NCI-H2227 treated with DMSO at 0.1 percent for 48 hours (cell line): ENCODE results near the gene CTNNA1.
"Not testable (repeated sequence)": the region's sequence is repeated elsewhere in the genome, so short reads cannot be mapped to it uniquely, and the experiment has no call there.

Source experiments
- DNase-seq: peaks from one replicate; lab custom pipeline; 2025; lab: John Stamatoyannopoulos, UW

Gene CTNNA1

DNA sequence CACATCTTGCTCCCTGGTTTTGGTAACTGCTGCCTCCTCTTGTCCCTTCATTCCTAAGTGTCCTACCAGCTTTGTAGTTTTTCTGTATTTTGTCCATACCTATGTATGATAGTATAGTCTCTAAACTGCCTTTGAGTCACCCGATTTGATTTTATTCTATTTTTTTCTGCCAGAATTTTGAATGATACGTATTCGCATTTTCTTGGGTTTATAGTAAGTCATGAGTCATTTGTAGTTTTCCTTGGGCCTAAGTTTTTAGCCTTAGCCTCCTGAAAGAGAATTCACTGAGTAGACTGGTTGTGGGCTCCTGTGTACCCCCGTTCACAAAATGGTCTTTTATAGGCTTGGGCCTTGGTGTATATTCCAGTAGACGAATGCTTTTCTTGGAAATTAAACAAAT is 62.3 kb downstream of the CTNNA1 start:
- no peak for DNase-seq

DNA sequence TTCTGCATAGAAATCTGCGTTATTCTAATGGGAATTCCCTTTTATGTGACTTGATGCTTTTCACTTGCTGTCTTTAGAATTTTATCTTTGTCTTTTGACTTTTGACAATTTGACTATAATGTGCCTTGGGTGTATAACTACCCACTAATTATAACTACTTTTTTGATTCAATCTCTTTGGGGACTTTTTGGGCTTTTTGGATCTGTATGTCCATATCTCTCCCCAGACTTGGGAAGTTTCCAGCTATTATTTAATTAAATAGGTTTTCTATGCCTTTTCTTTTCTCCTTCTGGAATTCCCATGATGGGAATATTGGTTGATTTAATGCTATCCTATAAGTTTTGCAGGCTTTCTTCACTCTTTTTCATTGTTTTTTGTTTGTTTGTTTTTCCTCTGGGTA is 64.0 kb downstream of the CTNNA1 start:
- DNase-seq = no peak

DNA sequence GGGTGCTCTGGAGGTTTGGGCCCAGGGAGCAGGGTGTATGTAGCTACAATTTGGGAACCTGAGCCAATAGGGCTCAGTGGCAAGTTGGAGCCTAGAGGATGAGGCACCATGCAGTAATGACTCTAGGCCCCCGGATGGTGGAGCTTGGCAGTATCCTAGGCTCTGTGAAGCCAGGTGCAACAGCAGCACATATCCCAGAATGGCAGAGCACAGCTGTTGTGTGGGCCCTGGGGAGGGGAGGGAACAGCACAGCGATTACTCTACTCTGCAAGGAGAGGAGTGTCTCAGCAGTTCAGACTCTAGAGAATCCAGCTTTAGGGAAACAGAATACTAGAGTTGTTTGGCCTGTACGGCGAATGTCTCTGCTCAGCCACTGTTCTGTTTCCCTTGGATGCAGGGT is 65.9 kb downstream of the CTNNA1 start:
- no peak for DNase-seq

DNA sequence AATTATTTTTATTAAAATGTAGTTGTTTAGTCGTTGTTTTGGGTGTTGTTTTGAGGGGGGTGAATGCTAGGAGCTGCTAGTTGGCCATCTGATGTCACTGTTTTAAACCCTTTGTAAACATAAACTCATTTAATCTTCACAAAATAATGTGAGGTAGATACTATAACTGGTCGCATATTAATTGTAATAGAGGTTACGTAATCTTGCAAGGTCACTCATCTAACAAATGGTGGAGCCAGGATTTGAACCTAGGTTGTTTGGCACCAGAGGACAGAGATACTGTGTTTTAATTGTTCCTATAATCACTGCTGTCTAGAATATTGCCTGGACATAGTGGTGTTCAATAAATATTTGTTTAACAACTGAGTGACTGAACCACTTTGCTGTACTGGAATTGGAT is 67.5 kb downstream of the CTNNA1 start:
- no peak for DNase-seq

DNA sequence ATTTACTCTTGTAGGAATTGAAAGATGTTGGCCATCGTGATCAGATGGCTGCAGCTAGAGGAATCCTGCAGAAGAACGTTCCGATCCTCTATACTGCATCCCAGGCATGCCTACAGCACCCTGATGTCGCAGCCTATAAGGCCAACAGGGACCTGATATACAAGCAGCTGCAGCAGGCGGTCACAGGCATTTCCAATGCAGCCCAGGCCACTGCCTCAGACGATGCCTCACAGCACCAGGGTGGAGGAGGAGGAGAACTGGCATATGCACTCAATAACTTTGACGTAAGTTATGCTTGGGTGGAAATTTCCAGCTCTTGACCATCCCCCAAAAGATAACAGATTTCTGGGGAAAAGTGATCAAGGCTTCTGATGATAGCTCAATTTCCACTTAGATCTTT is 71.3 kb downstream of the CTNNA1 start:
- DNase-seq = no peak

DNA sequence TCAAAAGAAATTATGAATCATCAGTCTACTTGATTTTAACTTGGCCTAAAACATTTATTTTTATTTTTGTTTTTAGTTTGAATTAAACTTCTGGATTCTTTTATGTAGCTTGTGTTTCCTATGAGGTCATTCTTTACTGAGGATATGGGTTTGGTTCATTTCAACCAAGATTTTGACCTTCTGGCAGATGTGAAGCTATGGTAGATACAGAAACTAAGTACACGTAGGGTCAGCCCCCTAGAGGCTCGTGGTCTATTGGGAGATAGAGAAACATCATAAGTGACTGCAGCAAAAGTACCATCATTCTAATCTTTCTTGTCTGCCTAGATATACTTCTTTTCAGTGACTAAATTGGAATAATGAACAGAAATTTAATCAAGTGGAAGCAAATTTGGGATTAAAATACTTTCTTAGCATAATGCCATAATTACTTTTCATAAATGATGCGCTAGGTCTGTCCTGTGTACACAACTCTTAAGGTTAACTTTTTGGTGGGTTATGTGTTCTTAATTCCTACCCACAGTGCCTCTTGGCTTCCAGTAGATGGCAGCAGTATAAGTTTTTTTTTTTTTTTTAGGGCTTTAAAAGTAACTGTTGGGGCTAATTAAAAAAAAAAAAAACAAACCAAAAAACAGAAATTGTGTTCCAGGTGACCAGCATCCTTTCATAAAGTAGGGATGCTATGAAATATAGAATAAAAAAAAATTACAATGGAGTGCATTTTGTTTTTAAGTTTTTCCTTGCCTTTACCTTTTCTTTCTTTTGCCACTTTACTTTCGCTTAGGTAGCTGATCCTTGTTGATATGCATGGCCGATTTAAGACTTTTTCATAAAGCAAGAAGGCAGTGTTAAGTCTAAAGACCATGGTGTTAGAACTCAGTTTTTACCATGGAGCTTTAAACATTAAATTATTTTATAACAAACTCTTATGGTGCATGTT is 72.0 kb downstream of the CTNNA1 start:
- DNase-seq = peak; percentile 14

DNA sequence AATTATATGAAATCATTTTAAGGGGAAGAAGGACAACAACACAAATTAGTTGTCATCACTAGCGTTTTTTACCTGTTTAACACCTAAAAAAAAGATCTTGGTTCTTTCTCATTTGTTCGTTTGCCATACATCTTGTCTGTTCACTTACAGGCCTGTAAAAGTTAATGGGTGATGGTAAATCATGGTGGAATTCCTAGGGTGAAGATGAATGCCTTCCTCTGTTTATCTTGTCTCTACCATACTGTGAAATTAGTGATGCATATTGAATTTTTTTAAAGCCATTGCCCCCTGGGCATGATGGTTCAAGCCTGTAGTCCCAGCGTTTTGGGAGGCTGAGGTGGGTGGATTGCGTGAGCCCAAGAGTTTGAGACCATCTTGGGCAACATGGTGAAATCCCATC is 75.3 kb downstream of the CTNNA1 start:
- DNase-seq = no peak

DNA sequence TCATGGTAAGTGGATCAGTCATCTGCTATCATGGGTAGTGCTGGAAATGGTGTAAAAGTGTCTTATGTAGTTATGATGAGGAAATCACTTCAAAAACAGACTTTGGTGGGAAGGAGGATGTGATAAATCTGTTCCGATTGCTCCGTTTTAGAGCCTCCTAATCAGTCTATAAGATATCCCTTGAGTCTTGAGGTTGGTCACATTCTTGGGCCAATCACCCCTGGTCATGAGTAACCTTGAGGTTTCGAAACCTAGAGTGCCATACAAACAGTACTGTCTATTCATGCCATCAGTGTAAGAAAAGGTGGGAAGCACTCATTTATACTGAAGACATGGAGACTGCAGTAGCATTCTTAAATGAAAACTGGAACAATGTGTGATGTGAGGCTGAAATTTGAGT is 76.1 kb downstream of the CTNNA1 start:
- no peak for DNase-seq

DNA sequence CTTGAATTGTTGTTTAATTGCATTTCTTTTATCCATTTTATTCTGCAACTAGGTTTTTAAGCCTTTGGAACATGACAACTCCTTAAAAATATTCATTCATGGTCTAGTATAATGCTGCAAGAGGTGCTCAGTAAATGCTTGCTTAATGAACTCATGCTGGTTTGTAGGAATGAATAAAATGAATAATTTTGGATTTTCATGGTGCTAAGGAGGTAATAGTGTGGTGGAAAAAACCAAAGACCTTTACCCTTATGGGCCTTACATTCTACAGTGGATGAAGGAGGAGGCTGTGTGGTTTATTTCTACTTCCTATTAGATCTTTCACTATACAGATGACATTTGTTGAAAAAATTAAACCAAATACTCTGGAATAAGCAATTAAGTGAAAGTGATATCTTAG is 78.5 kb downstream of the CTNNA1 start:
- no peak for DNase-seq

DNA sequence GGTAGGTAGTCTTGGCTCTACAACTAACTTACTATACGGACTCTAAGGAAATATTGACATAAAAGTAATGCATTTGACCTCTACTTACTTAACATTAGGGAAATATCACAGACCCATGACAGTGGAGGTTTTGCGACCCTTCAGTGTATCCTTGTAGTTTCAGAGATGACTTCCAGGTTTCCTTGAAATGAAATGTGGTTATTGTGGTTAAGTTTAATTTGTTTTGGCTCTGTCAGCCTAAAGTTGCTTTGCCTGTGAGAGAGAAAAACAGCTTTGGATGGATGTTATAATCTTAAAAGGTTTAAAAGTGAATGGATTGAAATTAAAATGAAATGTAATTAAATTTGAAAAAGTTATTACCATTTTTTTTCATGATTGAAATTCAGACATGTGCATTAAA is 79.0 kb downstream of the CTNNA1 start:
- DNase-seq = no peak

DNA sequence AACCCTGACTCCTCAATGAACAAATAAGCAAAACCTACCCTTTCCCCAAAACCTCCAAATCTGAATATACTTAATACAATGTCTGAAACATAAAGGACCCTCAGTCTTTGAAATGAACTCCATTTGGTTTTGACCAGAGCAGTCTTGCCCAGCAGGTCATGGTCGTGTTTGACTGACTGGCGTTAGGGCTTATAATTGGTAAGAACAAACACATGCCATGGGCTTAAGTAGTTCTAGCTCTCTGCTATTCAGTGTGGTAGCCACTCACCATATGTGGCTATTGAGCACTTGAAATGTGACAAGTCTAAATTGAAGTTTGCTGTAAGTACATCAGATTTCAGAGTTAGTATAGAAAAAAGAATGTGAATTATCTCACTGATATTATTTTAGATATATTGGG is 79.9 kb downstream of the CTNNA1 start:
- DNase-seq = no peak

DNA sequence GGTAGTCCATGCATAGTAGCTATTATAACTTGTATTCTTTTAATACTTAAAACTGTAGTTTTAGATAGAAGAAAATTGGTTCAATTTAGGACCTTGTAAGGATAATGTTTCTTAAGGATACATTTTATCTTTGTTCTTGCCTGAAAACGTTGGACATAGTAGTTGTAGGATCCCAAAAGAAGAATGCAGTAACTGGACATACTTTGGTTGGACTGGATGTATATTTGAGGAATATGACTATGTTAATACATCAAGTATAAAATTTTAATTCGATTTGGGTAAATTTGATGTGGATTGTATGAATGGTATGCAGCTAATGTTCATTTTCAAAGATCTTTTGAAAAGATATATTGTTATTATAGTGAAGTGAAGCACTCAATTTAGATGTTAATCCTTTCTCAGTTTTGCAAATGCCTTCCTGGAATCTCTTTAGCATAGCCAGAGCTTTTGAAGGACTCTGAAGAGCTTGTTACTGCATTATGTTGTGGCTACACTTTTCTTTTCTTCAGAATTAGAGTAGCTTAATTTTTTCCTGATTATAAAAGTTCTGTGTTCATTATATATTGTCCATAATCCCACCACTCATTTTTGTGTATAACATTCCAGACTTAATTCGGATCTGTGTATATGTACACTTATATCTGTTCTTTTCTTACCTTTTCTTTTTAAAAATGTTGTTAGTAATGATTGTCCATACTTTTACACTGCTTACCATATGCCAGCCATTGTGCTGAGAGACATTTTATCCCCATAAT is 80.7 kb downstream of the CTNNA1 start:
- DNase-seq = no peak

DNA sequence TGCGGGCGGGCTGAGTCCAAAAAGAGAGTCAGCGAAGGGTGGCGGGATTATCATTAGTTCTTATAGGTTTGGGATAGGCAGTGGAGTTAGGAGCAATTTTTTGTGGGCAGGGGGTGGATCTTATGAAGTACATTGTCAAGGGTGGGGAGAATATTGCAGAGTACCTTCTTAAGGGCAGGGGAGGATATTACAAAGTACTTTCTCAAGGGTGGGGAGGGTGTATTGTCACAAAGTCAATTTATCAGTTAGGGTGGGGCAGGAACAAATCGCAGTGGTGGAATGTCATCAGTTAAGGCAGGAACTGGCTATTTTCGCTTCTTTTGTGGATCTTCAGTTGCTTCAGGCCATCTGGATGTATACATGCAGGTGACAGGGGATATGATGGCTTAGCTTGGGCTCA is 81.6 kb downstream of the CTNNA1 start:
- DNase-seq = not testable (repeated sequence)

DNA sequence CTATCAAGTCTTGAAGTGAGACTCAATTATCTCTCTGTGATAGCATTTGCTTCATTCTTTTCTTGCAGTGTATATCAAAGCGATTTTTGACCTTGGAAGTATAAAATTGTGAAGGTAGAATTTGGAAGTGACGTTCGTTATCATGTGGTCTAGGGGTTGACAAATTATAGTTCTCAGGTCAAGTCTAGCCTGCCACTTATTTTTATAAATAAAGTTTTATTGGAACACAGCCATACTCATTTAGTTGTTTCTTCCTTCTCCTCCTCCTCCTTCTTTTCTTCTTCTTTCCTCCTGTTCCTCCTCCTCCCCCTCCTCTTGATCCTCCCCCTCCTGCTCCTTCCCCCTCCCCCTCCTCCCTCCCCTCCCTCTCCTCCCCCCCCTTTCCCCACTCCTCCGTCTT is 83.9 kb downstream of the CTNNA1 start:
- no peak for DNase-seq

DNA sequence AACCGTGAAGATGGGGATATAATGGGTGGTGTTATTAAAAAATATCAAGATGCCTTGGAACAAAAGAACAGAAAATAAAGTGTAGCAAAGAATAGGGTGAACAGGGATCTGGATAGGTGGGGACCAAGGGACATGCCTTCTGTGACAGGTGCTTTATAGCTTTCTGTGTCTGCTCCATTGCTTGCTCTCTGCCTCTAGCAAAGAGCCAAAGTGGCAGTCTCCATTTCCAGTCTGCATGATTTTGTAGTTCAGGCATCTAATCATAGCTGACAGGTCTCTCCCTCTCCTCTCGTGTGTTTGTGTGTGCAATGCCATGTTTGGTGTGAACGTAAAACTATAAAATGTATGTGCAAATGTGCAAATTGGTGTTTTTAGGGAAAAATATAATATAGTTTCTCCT is 86.9 kb downstream of the CTNNA1 start:
- no peak for DNase-seq

DNA sequence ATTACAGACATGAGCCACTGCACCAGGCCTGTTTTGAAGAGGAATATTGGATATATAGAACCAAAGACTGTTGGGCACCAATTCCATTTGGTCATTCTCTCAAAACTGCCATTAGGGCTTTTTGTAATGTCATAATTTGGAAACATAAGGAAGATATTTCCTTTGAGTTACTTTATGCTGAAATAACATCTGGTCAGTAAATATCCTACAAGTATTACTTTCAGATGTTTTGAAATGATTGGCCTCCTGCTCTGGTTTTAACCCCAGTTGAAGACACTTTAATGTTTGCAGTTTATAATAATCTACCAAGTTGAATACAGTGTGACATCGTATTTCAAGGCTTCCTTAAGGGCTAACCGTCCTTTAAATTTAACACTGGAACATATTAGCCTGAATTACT is 88.3 kb downstream of the CTNNA1 start:
- DNase-seq = no peak

DNA sequence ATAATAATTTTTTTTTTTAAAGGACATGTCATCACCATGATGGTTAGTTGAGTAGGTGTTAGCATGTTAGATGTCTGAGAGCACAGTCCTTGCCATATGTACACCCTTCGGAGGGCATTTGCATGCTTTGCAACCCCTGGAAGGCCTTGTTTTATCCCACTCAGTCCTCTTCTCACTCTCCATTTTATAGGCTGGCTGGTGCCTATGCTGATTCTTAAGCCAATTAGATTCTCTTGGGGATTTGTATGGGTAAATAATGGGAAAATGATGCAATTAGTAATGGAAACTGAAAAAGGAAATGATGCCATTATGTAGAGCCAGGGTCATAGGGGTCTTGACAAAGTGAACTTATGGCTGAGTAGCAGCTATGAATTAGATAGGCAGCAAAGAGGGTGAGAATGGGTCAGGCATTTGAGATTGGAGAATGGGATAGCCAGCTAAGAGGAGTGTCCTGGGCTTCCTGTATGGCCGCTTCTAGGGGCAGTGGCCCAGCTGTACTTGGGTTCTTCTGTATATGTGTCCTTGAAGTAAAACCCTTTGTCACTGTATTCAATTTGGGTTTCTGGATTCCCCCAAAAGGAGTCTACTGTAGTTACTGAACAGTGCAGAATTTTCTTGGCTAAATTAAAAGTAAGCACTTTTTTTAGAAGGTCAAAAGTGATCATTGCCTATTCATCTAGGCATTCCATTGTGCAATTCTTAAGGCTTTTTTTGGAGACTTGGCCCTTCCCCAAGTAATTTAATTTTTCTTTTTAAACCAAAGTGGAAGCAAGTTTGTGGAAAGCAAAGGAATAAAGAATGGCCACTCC is 90.3 kb downstream of the CTNNA1 start:
- DNase-seq = no peak

DNA sequence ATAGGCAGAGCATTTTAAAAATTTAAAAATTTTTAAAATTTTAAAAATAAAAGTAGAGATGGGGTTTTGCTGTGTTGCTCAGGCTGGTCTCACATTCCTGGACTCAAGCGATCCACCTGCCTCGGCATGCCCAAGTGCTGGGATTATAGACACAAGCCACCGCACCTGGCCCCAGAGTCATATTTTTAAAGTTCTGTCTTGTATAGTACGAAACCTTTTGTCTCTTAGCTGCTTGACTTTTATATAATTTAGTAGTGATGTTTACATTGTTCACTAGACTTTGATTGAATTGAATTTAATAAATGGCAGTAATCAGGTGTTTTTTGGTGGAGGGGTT is 90.9 kb downstream of the CTNNA1 start:
- DNase-seq = no peak

DNA sequence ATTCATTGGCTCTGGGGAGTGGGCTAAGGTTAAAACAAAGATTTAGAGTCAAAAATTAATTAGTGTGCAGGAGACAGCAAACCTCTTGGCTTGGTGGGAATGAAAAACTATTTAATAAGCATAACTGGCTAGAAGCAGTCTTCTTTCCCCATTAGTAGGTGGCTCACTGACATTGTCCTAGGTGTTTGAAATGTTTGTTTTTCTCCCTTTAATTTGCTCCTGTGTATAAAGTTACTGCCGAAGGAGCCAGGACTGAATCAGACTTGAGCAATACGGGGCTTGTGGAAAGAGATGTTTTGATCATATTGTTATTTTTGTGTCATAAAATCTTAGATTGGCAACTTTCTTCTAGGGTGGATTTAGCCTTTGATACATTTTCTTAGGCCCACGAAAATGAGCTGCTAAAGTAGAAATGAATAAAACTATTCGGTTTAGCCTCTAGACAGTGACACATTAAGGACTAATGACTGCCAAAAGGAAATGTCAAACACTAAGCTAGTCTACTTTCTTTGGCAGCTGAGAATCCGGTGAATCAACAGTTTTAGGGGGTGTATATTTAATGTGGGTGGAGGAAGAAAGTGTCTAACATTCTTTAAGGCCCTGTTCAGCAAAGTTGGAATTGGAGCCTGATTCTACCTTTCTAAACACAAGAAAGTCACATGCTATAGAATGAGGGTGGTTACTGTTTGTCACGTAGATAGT is 91.7 kb downstream of the CTNNA1 start:
- DNase-seq = no peak

DNA sequence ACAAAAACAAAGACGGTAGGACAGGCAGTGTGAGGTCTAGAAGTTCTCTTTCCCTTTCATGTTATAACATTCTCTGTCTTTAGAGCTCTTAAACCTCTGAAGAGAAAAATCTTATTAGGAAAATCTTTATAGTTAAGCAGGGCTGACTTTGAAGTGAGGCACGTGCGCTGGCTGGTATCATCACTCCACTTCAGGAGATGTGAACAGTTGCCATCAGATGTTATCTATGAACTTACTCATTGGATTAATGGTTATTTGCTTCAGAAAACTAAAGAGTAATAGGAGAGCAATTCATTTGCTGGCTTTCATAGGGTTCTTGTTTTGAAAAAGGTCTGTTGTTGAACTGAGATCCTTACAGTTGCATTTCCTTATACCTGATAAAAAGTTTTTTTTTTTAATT is 96.2 kb downstream of the CTNNA1 start:
- DNase-seq = no peak

DNA sequence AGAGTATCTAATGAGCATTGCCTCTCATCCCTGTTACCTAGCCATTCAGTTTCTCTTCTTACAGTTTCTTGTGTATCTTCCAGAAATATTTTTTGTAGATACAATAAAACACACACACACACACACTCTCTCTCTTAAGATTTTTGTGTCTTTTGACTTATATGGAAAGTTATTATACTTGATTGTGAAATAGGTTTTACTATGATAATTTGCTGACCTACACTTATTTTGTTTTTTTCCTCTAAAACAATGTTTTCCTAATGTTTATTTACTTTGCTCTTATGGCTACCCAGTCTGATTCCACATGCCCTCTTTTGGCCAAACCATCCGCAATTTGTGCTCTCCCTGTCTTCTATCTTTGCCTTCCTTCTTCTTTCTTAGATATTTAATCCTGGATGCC is 96.7 kb downstream of the CTNNA1 start:
- no peak for DNase-seq

DNA sequence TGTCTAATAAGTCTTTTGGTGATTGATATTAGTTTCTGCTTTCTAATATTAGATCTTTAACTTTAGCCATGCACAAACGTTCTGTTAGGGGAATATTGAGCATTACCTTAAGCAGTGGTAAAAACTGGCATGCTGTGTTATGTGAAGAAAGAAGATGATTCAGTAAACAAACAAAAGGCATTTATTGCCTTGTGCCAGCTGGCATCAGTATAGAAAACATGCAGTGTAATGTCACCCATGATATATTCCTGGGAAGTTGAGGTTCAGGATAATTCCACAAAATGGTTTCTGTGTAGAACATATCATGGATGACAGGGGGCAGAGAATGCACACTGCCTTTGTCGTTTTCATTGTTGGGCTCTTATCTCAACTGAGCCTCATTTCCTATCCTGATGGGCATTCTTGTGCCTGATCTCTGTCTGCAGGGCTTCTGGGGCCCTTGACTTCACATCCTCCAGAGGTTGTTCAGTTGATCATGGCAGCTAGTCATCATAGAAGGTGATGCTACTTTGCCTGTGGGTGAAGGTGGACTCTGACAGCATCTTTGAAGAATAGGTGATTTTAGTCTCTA is 97.7 kb downstream of the CTNNA1 start:
- no peak for DNase-seq
